GM18498 (cell line): Measurements from ENCODE around the gene DNMT3B.

Source experiments
- ATAC-seq: cut with Tn5 transposase; IDR thresholded peaks from one replicate; pipeline ENCODE4 v1.9.1; 2021; ENCODE audit warnings: mild to moderate bottlenecking, moderate library complexity; ENCODE audit not compliant: unreplicated experiment

DNMT3B gene

GRCh38 chr20:32820698-32821377 is 58.7 kb downstream of the DNMT3B start:
- no peak for ATAC-seq

GRCh38 chr20:32822225-32822624 is 60.0 kb downstream of the DNMT3B start:
- no peak for ATAC-seq

DNA sequence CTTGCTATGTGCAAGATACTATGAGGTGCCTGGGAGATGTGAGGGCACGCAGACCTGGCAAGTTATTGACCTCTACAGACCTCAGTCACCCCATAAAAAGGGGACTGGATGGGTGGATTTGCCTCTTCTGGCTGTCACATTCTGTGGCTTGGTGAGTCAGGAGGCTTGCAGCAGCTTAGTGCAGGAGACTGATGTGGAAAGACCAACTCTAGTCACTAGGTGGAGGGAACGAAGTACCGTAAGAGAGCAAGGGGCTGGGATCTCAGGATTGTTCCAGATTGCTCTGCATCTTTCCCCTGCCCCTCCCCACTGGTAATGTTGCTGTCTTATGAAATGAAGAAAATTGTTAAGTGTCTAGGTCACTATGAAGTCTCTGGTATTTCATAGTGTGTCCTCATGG is 60.9 kb downstream of the DNMT3B start:
- no peak for ATAC-seq

- no peak for ATAC-seq
Measured at GRCh38 chr20:32823737-32824588, 61.8 kb downstream of the DNMT3B start.

GRCh38 chr20:32828029-32828680 is 66.0 kb downstream of the DNMT3B start:
- ATAC-seq = no peak

- no peak for ATAC-seq
Measured at GRCh38 chr20:32829311-32830005, 67.3 kb downstream of the DNMT3B start.

- no peak for ATAC-seq
Measured at GRCh38 chr20:32830437-32830836, 68.3 kb downstream of the DNMT3B start.

GRCh38 chr20:32831982-32832381 is 69.8 kb downstream of the DNMT3B start:
- no peak for ATAC-seq

DNA sequence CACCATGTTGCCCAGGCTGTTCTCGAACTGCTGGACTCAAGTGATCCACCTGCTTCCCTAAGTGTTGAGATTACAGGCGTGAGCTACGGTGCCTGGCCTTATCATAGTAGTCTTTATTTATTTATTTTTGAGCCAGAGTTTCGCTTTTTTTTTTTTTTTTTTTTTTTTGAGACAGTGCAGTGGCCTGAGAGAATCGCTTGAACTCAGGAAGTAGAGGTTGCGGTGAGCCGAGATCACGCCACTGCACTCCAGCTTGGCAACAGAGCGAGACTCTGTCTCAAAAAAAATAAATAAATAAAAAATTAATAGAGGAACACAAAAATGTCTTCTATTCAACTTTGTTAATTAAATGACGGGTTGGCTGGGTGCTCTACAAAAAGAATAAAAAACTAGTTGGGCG is 70.5 kb downstream of the DNMT3B start:
- no peak for ATAC-seq

DNA sequence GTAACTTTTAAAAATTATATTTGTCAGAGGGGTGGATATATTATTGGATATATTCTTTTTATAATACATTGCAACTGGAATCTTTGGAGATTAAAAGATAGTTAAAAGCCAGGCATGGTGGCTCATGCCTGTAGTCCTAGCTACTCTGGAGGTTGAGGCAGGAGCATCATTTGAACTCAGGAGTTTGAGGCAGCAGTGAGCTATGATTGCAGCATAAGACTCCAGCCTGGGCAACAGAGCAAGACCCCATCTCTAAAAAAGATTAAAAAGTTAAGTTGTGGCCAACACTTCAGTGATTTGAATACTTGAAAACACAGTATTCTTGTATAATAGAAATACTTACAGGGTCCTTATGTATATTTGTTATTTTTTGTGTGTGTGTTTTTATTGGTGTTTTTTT is 72.8 kb downstream of the DNMT3B start:
- no peak for ATAC-seq

DNA sequence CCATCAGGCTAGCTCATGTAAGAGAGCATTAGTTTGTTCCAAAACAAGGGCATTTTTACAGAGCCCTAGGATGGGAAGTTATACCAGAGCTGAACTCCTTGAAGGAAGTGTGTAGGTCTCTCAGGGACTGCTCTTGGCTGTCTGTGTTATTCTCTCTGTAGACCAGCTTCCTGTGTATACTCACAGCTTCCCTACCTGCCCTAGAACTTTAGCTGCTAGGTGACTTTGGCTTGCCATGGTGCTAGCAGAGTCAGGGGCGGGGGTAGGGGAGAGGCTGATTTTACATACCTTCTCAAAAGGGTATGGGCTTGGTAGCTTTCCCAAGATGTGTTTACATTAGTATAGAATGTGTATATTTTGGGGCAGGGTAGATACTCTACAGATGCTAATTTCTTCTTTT is 75.0 kb downstream of the DNMT3B start:
- ATAC-seq = no peak

GRCh38 chr20:32839227-32839981 is 77.2 kb downstream of the DNMT3B start:
- ATAC-seq = no peak

- ATAC-seq = no peak
Measured at GRCh38 chr20:32839982-32840285, 77.7 kb downstream of the DNMT3B start.

DNA sequence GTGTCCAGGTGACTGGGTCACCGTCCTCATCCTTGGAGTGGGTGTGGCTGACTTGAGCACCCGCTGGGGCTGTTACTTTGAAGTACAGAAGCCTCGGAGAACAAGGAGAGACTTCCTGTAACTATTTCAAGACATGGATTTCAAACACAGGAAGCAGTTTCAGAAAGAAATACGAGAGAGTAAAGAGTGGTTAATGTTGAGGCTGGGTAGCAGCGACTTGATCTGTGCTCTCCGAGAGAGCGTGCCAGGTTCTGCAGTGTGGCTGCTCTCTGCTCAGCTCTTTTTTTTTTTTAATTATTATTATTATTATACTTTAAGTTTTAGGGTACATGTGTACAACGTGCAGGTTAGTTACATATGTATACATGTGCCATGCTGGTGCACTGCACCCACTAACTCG is 79.0 kb downstream of the DNMT3B start:
- ATAC-seq = no peak

- ATAC-seq = no peak
Measured at GRCh38 chr20:32841632-32842031, 79.4 kb downstream of the DNMT3B start.

GRCh38 chr20:32842688-32843524 is 80.7 kb downstream of the DNMT3B start:
- ATAC-seq = no peak

GRCh38 chr20:32845786-32846185 is 83.6 kb downstream of the DNMT3B start:
- no peak for ATAC-seq

DNA sequence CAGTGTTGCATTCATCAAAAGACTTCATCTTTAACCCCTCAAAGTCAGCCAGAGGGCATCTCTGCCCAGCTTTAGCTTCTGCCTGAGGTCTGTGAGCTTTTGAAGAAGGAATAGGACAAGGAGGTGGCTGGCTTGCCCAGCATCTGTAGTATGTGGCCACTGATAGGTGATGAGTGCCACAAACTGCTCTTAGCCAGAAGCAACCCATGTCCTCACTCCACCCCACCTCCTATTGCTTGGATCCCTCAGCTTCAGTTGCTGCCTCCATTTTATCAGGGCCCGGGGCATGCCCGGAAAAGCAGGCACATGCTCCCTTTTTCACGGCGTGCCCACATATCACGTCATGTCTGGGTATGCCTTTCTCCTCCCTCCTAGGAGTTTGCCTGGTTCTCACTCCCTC is 84.7 kb downstream of the DNMT3B start:
- ATAC-seq = no peak

GRCh38 chr20:32847964-32848363 is 85.8 kb downstream of the DNMT3B start:
- ATAC-seq = no peak

DNA sequence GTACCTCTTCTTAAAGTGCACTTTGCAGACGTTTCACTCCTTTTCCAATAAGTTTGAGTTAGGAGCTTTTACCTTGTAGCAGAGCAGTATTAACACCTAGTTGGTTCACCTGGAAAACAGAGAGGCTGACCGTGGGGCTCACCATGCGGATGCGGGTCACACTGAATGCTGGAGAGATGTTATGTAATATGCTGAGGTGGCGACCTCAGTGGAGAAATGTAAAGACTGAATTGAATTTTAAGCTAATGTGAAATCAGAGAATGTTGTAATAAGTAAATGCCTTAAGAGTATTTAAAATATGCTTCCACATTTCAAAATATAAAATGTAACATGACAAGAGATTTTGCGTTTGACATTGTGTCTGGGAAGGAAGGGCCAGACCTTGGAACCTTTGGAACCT is 86.7 kb downstream of the DNMT3B start:
- no peak for ATAC-seq
